ENCODE data around the gene KCNJ10.

DNA sequence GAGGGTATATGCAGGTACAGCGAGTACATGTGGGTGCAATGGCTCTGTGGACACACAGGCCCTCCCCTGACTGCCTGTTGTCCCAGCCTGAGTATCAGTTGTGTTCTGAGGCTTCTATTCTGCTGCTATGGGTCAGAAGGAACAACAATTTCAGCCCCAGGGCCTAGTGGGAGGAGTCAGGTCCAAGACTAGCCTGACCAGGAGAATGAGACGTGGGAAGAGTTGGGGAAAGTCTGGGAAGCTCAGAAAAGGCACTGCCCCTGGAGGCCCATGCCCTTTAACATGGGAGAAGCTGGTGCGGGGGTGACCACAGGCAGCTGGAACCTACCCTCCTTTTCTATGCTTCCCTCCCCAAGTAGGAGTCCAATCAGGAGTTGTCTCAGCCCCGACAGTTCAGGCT lies 20.8 kb upstream of the KCNJ10 start:
- TF ChIP-seq, protein P1, sequence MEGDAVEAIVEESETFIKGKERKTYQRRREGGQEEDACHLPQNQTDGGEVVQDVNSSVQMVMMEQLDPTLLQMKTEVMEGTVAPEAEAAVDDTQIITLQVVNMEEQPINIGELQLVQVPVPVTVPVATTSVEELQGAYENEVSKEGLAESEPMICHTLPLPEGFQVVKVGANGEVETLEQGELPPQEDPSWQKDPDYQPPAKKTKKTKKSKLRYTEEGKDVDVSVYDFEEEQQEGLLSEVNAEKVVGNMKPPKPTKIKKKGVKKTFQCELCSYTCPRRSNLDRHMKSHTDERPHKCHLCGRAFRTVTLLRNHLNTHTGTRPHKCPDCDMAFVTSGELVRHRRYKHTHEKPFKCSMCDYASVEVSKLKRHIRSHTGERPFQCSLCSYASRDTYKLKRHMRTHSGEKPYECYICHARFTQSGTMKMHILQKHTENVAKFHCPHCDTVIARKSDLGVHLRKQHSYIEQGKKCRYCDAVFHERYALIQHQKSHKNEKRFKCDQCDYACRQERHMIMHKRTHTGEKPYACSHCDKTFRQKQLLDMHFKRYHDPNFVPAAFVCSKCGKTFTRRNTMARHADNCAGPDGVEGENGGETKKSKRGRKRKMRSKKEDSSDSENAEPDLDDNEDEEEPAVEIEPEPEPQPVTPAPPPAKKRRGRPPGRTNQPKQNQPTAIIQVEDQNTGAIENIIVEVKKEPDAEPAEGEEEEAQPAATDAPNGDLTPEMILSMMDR (IDR thresholded peaks at IDR 0.05) = no peak
- TF ChIP-seq EP300 (IDR thresholded peaks at IDR 0.05) (no peak), POLR2A (IDR thresholded peaks at IDR 0.05) (no peak)
